ENCODE data around the gene TSPAN17. TPM values are rescaled to one million over a fixed set of nuclear protein-coding genes. Genes with fewer than 3 reads are reported as not detected.

Gene TSPAN17
- total and polyA plus RNA-seq, 9 of the 15 experiments (the other 6 are each of a cell fraction or from before 2014, with no cell fraction given) = 0.73 to 58.3 (median 34.5) TPM

DNA sequence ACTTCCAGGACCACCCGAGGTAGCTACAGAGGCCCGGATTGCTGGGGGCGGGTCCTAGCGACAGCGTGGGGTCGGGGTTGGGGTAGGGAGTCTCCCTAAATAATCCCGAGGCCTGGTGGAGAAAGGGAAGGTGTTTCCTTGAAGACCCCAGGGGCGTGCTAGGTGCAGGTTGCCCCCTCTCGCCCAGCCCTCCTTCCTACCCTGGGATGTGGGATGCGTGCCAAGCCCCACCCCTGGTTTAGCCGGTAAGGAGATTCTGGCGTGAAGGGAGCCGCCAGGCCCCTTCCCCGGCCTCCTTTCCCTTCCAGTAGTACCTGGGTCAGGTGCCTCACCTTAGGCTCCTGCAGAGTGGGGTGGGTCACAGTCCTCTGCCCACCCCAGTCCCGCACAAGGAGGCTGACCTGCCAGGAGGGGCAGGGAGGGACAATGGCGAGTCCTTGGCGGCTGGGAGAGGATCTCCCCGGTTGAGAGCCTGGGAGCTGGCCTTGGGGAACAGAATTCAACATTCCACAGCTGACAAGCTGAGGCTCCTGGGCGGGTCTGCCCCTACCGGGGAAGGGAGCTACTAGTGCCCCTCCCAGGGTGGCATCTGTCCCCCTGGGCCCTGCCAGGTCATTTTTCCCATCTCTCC lies 674 bp downstream of the TSPAN17 start (continued):
- TF ChIP-seq NR2C2 (CRISPR knock-in tag; IDR thresholded peaks at IDR 0.05) = no peak
- 0 out of 2 replicates have a peak, but pooled peaks have one; percentile 13 for TF ChIP-seq NR2C2 (tag; IDR thresholded peaks at IDR 0.05)
- TF ChIP-seq MXI1 (IDR thresholded peaks at IDR 0.05; ENCODE audit: low read depth, low read length) = no peak
- 0 out of 2 replicates have a peak, but pooled peaks have one; percentile 20 for TF ChIP-seq ZBTB7A (IDR thresholded peaks at IDR 0.05; ENCODE audit: borderline replicate concordance, control insufficient read depth, low read depth, low read length)
- no peak for TF ChIP-seq TBP (optimal IDR thresholded peaks at IDR 0.05; ENCODE audit: low read depth, low read length)

- CTCF ChIA-PET (ENCODE audit: low intra/inter-chr PET ratio) = no interaction called here
- TF ChIP-seq EHMT2 (IDR thresholded peaks at IDR 0.05) (no peak), SNRNP70 (optimal IDR thresholded peaks at IDR 0.05; ENCODE audit: low read depth, low read length) (no peak), RBM15 (IDR thresholded peaks at IDR 0.05; ENCODE audit: insufficient read depth, low read length) (no peak), CBFA2T3 (IDR thresholded peaks at IDR 0.05) (peak; percentile 98), RHOXF2B (CRISPR knock-in tag; conservative IDR thresholded peaks at IDR 0.05) (no peak), SLC30A9 (CRISPR knock-in tag; IDR thresholded peaks at IDR 0.05) (no peak), SMARCE1 (IDR thresholded peaks at IDR 0.05) (peak; percentile 35; the same call in 1 of the 2 replicates), NCOA1 (IDR thresholded peaks at IDR 0.05; ENCODE audit: low read depth) (no peak; the same call in 1 of the 2 replicates), HLTF (IDR thresholded peaks at IDR 0.05) (no peak), ZBTB26 (CRISPR knock-in tag; IDR thresholded peaks at IDR 0.05) (no peak), PHF8 (IDR thresholded peaks at IDR 0.05; ENCODE audit: borderline replicate concordance, low read length) (no peak), POLR3G (IDR thresholded peaks at IDR 0.05; ENCODE audit: extremely low read depth, insufficient read length, insufficient replicate concordance) (no peak)
- TF ChIP-seq, protein P1, sequence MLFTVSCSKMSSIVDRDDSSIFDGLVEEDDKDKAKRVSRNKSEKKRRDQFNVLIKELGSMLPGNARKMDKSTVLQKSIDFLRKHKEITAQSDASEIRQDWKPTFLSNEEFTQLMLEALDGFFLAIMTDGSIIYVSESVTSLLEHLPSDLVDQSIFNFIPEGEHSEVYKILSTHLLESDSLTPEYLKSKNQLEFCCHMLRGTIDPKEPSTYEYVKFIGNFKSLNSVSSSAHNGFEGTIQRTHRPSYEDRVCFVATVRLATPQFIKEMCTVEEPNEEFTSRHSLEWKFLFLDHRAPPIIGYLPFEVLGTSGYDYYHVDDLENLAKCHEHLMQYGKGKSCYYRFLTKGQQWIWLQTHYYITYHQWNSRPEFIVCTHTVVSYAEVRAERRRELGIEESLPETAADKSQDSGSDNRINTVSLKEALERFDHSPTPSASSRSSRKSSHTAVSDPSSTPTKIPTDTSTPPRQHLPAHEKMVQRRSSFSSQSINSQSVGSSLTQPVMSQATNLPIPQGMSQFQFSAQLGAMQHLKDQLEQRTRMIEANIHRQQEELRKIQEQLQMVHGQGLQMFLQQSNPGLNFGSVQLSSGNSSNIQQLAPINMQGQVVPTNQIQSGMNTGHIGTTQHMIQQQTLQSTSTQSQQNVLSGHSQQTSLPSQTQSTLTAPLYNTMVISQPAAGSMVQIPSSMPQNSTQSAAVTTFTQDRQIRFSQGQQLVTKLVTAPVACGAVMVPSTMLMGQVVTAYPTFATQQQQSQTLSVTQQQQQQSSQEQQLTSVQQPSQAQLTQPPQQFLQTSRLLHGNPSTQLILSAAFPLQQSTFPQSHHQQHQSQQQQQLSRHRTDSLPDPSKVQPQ (CRISPR knock-in tag; IDR thresholded peaks at IDR 0.05; ENCODE audit: borderline replicate concordance) = no peak
These were observed 1.4 kb downstream of the TSPAN17 start for GRCh38 chr5:176648474-176649194.

More at GRCh38 chr5:176648474-176649194, 1.4 kb downstream of the TSPAN17 start:
- in situ Hi-C loops (cut with MboI) = no loop called here
- H3K9me1 ChIP-seq (ENCODE audit: control insufficient read depth, insufficient read depth, low read length) = peaks cover 19% of the 10 kb centered on the region
- peaks cover 45% of the 10 kb centered on the region for H3K79me2 ChIP-seq (ENCODE audit: control insufficient read depth, insufficient read depth, low read length)
- peak overlapping the region; percentile 78 for H3K27ac ChIP-seq (ENCODE audit: extremely low read depth, low read depth, low read length)
- DNase-seq (ENCODE audit: extremely low read depth in 1 of 4, low spot score in 3 of 4) (peak; percentile 44 to 92 (median 66)), FAIRE-seq (peak; percentile 97), ATAC-seq (peak; percentile 32)
- 0 out of 2 replicates have a peak overlapping the region, but pooled peaks have one; percentile 81 for H2AFZ ChIP-seq (ENCODE audit: low read depth, low read length)
- POLR2A ChIA-PET = interaction anchor here (1.0 to 2.1 kb wide), 2 partner anchors 9 kb away, joined by 3 to 10 read pairs; no protein-coding TSS in a partner anchor
- peaks cover 19% of the 10 kb centered on the region for H4K20me1 ChIP-seq (replicated peaks; ENCODE audit: control insufficient read depth, insufficient read depth, low read length)
- intact Hi-C loops (cut with micrococcal nuclease) = loop anchor here (10.0 kb wide), 1 partner anchor 74 kb away; no protein-coding TSS in a partner anchor
- peak overlapping the region; percentile 86 for H3K4me2 ChIP-seq (ENCODE audit: insufficient read depth, low read length)
- peak overlapping the region; percentile 85 to 92 for H3K9ac ChIP-seq (ENCODE audit: insufficient read depth in 1 of 2, low read depth in 2 of 2, low read length in 2 of 2)
- WGBS (ENCODE audit: insufficient coverage, low coverage, missing lambda C conversion rate) = 13% methylated on average over 15 of the region's 15 CpGs
- H3K4me3 ChIP-seq = peak overlapping the region; percentile 73
- H3K27me3 ChIP-seq (ENCODE audit: control insufficient read depth in 2 of 2, insufficient read depth in 2 of 2, low read length in 2 of 2) = no peaks in the 10 kb centered on the region
- H3K9me3 ChIP-seq (replicated peaks; ENCODE audit: control insufficient read depth, insufficient read depth, low read depth, low read length) = no peaks in the 10 kb centered on the region
- H3K4me1 ChIP-seq (replicated peaks in 1 of 2; ENCODE audit: control insufficient read depth in 2 of 2, insufficient read depth in 2 of 2, low read length in 2 of 2) = peaks cover 48 to 81% of the 10 kb centered on the region in 2 experiments
- H3K36me3 ChIP-seq (ENCODE audit: control insufficient read depth, insufficient read depth, low read length) = peaks cover 21% of the 10 kb centered on the region; the same call in 2 of the 3 replicates
- no TSS peak for BruUV-seq (replicated peaks)
